OCI-M2 (cell line): ENCODE data around the gene IL6.

Source experiments
- DNase-seq: peaks from one replicate; lab custom pipeline; 2025; ENCODE audit not compliant: unreplicated experiment; lab: John Stamatoyannopoulos, UW

Gene IL6

GRCh38 chr7:22726345-22726906 lies 574 bp upstream of the IL6 start:
- DNase-seq, result no peak

- DNase-seq, result no peak
These were observed 675 bp downstream of the IL6 start for GRCh38 chr7:22727714-22728035.

- DNase-seq, result no peak
These were observed 1.5 kb downstream of the IL6 start for GRCh38 chr7:22728401-22729029.

GRCh38 chr7:22729180-22729825 lies 2.3 kb downstream of the IL6 start:
- DNase-seq, result no peak

GRCh38 chr7:22730066-22730710 lies 3.2 kb downstream of the IL6 start:
- no peak for DNase-seq

GRCh38 chr7:22730921-22731654 lies 4.1 kb downstream of the IL6 start:
- DNase-seq, result no peak

GRCh38 chr7:22731766-22732165 lies 4.8 kb downstream of the IL6 start:
- no peak for DNase-seq

- DNase-seq, result no peak
These were observed 5.6 kb downstream of the IL6 start for GRCh38 chr7:22732556-22733126.

GRCh38 chr7:22733761-22734160 lies 6.8 kb downstream of the IL6 start:
- DNase-seq, result no peak

GRCh38 chr7:22743014-22743413 lies 16.0 kb downstream of the IL6 start:
- DNase-seq, result no peak

- no peak for DNase-seq
These were observed 24.3 kb downstream of the IL6 start for GRCh38 chr7:22751341-22751740.

- DNase-seq, result no peak
These were observed 30.5 kb downstream of the IL6 start for GRCh38 chr7:22757338-22757994.

- no peak for DNase-seq
These were observed 31.6 kb downstream of the IL6 start for GRCh38 chr7:22758576-22758975.

- DNase-seq, result no peak
These were observed 32.7 kb downstream of the IL6 start for GRCh38 chr7:22759721-22760120.

- no peak for DNase-seq
These were observed 35.9 kb downstream of the IL6 start for GRCh38 chr7:22762866-22763265.

GRCh38 chr7:22765609-22766008 lies 38.6 kb downstream of the IL6 start:
- no peak for DNase-seq

GRCh38 chr7:22771194-22771871 lies 44.3 kb downstream of the IL6 start:
- no peak for DNase-seq

- no peak for DNase-seq
These were observed 44.9 kb downstream of the IL6 start for GRCh38 chr7:22771872-22772228.

- no peak for DNase-seq
These were observed 45.9 kb downstream of the IL6 start for GRCh38 chr7:22772885-22773284.

- DNase-seq, result no peak
These were observed 50.0 kb downstream of the IL6 start for GRCh38 chr7:22776964-22777363.
